ENCODE results near the gene IFNAR1.

- no peak for TF ChIP-seq POLR2A (IDR thresholded peaks at IDR 0.05; ENCODE audit: low read depth, low read length)
- no peak for TF ChIP-seq POLR2AphosphoS5 (IDR thresholded peaks at IDR 0.05; ENCODE audit: low read depth, low read length)
Measured at GRCh38 chr21:33368124-33368523, 43.4 kb downstream of the IFNAR1 start.
